Measurements from ENCODE around the gene SNX33.
"Not testable (repeated sequence)": the region's sequence is repeated elsewhere in the genome, so short reads cannot be mapped to it uniquely, and the experiment has no call there.

SNX33 gene

DNA sequence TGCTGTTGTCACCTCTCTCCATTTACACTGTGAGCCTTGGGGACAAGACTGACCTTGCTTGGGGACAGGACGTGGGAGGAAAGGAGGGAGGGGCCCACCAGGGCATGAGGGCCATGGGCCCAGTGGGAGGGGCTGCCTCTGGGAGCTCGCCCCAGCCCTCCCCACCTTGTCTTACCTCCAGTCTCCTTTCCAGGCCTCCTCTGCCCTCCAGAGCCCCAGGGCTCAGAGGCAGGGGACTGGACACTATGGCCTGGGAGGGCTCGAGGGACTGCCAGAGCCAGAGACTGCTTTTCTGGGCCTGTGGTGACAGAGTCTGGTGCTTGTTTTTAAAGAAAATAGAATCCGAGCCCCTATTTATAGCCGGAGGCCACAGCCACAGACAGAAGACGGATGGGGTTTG is 54.7 kb downstream of the SNX33 start:
- DNase-seq: no peak

DNA sequence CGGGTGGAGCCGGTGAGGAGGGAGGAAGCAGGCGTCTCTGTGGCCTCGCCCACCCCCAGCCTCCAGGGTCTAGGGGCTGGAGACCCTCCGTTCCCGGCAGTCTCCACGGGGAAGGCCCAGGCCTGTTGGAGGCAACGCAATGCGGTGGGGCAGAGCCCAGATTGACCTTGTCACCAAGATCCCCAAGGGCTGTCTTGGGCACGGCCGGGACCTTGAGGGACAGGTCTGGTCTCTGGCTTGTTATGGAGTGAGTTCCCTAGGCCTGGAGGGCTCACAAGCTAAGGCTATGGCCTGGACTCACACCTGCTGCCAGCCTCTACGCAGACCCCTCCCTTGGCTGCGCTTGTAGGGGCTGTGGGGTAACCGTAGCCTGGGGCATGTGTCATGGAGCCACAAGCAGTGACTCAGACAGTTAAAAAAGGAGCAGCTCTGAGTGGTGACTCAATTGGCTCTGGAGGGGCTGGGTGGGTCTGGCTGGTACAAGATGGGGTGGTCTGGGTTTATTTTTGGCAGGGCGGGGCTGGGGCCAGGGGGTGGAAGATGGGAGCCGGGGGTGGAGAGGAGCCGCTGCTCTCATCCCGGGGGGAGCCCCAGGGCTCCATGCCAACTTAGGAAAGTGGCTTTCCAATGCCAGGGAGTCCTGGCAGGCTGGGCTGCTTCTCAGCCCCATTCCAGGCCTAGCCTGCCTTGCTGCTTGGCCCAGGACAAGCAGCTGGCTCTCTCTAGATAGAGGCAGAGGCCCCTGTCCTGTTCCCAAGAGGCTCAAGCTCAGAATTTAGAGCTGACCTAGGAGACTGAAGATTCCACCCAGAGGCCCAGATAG is 55.9 kb downstream of the SNX33 start:
- not testable (repeated sequence) for DNase-seq

DNA sequence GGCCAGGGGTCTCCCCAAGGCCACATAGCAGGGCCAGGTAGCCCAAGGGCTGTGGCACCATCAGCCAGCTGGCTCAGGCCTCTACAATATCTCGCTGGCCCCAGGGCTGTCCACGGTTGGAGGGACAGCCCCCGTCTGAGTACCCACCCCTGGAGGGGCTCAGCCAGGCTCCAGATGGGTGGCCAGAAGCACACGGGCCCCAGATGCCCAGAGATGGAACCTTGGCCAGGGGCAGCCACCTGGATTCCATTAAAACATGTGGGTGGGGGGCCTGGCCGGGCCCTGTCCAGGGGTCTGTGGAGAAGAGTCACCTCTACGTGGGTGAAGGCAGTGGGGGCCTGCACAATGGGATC is 56.5 kb downstream of the SNX33 start:
- DNase-seq: no peak

DNA sequence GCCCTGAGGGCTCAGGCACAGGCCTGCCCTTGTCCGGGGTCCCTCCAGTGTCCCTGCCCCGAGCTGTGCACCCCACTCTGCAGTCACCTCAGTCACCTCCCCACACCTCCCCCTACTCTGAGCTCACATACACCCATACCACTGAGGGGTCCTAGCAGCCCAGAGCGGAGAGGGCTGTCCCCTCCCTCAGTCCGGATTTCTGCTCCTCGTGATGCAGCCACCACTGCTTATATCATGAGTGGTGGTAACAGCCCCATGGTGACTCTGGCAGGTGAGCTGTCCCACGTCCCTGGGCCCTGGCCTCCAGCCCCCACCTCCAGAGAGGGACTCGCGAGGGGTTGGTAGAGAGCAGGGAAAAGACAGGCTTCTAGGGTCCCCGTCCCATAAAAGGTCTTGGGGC is 56.9 kb downstream of the SNX33 start:
- DNase-seq: no peak

DNA sequence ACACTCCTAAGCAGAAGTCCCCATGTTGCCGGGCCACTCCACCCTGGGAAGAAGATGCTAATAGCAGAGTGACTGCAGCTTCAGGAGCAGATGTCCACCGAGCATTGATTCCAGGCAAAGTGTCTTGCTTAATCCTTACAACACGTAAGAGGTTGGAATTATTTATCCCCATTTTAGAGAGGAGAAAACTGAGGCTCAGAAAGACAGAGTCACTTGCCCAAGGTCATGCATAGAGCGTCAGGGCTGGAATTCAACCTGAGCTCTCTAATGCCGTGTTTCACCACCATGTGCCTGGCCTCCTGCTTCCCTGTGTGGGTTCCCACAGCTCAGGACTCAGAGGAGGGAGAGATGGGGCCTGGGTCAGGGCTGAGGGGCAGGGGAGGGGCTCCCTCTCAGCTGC is 57.7 kb downstream of the SNX33 start:
- not testable (repeated sequence) for DNase-seq

DNA sequence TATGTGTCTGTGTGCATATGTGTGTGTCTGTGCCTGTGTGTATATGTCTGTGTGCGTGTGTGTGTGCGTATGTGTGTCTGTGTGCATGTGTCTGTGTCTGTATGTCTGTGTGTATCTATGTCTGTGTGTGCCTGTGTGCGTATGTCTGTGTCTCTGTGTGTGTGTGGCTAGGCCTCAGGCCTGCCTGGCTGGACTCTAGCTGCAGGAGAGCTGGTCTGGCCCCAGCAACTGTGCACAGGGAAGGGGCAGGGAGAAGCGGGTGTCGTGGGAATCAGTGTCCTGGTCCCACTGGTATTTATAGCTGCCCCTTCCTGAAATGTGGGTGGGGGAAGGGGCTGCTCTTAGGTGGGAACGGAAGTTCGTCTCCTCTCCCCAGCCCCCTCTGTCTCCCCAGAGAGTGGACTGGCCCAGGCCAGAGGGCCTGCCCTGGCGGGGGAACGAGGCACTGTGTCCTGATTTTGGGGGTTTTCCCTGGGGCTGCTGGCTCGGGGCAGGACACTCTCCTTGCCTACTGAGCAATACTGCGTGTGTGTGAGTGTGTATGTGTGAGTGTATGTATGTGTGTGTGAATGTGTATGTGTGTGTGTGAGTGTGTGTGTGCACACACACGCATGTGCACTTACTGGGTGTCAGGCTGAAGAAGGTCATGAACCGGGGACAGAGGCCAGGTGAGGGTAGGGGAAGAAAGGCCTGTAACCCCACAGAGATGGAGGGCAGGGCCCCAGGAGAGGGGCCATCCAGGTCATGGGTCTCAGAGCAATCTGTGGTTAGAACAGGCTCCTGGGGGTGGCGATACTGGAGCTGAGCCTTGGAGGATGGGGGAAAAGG is 58.4 kb downstream of the SNX33 start:
- no peak for DNase-seq

DNA sequence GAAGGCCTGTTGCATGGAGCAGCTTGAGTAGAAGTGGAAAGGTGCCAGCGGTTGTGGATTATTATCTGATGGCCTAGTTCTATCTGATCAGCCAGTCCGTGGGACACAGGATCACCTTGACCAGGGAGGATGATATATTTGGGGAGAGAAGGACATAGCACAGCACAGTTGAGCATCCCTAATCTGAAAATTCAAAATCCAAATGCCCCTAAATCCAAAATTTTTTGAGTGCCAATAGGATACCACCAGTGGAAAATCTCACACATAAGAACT is 58.9 kb downstream of the SNX33 start:
- no peak for DNase-seq

DNA sequence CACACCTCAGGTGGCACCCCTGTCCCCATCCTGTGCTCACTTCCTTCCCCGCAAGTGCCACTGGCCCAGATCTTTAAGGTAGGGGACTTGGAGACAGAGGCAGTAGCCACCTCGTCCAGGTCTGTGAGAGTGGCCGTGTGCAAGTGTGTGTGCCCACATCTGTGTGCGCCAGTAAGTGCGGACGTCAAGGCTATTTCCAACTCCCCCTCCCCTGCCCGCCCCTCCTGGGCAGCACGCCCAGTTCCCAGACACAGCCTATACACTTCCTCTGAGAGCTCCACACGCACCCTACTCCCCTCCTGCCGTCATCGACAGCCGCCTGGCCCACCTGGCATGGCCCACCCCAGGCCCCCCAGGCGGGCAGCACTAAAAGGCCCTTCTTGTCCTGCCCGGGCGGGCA is 61.7 kb downstream of the SNX33 start:
- not testable (repeated sequence) for DNase-seq

DNA sequence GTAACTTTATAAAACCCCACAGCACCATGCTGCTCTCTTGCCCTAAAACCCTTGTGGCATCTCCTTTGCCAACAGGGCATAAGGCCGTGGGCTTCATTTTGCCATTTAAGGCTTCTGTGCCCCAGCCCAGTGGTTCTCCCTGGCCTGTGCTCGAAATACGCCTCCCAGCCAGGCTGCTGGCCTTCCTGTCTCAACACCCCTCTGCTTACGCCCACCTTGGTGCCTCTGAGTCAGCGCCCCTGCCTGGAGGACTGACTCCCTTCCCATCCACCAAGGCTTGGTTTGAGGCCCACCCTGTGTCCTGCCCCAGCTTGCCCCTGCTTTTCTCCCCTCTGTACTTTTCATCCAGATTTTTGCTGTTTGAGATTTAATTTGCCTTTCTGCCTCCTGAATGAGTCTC is 63.2 kb downstream of the SNX33 start:
- DNase-seq: not testable (repeated sequence)

DNA sequence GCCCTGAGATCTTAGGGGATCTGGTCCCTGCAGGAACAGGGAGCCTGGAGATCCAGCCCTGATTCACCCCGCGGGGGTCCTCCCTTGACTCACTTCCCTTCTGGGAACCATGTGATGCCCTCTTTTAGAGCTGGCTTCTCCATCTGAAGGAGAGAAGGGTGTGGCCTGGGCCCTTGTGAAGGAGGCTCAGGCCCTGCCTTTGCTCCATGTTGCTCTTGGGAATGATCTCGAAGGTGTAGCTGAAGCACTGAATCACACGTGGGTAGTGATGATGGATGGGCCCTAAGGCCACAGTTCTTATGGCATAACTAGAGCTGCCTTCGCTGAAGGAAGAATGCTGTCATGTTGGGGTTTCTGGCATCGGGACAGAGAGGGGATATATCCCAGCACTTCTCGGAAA is 63.8 kb downstream of the SNX33 start:
- DNase-seq: not testable (repeated sequence)
